Type B pancreatic cell (in vitro differentiated cells): ENCODE results near the gene MAP7. TPM values are rescaled to one million over a fixed set of nuclear protein-coding genes. Genes with fewer than 3 reads are reported as not detected.
"Not testable (repeated sequence)": the region's sequence is repeated elsewhere in the genome, so short reads cannot be mapped to it uniquely, and the experiment has no call there.

Experiments used
- DNase-seq: peaks from one replicate; pipeline ENCODE4 v3.0.0; 2021; ENCODE audit warnings: mixed read lengths; ENCODE audit not compliant: unreplicated experiment; ENCODE audit errors: extremely low spot score
- H3K27ac Mint-ChIP-seq: 2 replicates; pipeline ENCODE4 v1.8.0; 2021; ENCODE audit warnings: mild to moderate bottlenecking, mixed read lengths
- H3K27me3 Mint-ChIP-seq: 2 replicates; pipeline ENCODE4 v1.8.0; 2021; ENCODE audit warnings: mixed read lengths
- H3K36me3 Mint-ChIP-seq: 2 replicates; pipeline ENCODE4 v1.8.0; 2021; ENCODE audit warnings: mixed read lengths
- H3K4me1 Mint-ChIP-seq: one replicate; pipeline ENCODE4 v1.8.0; 2021; ENCODE audit warnings: mixed read lengths; ENCODE audit not compliant: unreplicated experiment
- H3K4me3 Mint-ChIP-seq: 2 replicates; pipeline ENCODE4 v1.8.0; 2021; ENCODE audit warnings: mild to moderate bottlenecking, mixed read lengths
- H3K9me3 Mint-ChIP-seq: 2 replicates; pipeline ENCODE4 v1.8.0; 2021; ENCODE audit warnings: mixed read lengths
- total RNA-seq: library from RNA; stranded (reverse); gene quantifications from 2 replicates; pipeline ENCODE4 v1.2.1, GENCODE V29; 2021; ENCODE audit warnings: low replicate concordance
- TF ChIP-seq, protein P1 (sequence below): fragments of 200-600 bp; sonication (generic); conservative IDR thresholded peaks from 2 replicates; pipeline ENCODE4 v1.5.0; 2021; ENCODE audit warnings: antibody characterized with exemption, mild to moderate bottlenecking

The MAP7 gene
- total RNA-seq, 1 donor from 2014 or later = 17.8 TPM

DNA sequence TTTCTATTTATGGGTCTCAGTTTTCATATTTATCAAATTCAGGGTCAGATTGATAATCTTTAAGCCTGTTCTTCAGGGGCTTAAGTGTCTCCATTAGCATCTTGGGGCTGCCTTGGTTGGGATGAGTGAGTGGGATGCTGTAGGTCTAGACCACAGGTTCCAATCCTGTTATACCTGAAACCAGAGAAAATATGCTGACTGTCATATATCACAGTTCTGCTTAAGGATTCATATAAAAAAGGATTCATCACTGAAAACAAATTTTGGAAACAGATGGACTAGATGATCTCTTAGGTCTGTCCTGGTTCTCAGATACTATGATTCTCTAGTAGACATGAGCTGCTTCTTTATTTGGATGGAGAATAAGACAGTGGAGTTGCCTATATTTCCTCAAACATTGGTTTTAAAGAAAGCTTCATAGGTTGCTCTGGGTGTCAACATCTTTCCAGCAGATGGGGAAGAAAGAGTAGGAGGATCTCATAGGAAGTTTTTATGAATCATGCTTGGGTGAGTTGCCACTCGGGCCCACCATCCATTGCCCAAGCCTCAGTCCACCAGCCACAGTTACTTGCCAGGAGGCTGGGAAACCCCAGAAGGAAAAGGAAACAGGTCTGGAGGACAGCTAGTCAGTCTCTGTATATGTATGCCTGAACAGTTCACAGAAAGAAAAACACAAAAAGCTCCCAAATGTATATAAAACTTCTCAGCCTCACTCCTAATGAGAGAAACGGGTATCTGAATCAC lies 42.9 kb upstream of the MAP7 start:
- Mint-ChIP-seq H3K9me3 (no peaks in the 10 kb centered on the region), H3K27me3 (no peaks in the 10 kb centered on the region), H3K36me3 (peaks cover 5% of the 10 kb centered on the region), H3K4me1 (no peaks in the 10 kb centered on the region), H3K27ac (no peak overlapping the region), H3K4me3 (no peak overlapping the region)
- no peak for DNase-seq
- TF ChIP-seq, protein P1, sequence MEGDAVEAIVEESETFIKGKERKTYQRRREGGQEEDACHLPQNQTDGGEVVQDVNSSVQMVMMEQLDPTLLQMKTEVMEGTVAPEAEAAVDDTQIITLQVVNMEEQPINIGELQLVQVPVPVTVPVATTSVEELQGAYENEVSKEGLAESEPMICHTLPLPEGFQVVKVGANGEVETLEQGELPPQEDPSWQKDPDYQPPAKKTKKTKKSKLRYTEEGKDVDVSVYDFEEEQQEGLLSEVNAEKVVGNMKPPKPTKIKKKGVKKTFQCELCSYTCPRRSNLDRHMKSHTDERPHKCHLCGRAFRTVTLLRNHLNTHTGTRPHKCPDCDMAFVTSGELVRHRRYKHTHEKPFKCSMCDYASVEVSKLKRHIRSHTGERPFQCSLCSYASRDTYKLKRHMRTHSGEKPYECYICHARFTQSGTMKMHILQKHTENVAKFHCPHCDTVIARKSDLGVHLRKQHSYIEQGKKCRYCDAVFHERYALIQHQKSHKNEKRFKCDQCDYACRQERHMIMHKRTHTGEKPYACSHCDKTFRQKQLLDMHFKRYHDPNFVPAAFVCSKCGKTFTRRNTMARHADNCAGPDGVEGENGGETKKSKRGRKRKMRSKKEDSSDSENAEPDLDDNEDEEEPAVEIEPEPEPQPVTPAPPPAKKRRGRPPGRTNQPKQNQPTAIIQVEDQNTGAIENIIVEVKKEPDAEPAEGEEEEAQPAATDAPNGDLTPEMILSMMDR = no peak

DNA sequence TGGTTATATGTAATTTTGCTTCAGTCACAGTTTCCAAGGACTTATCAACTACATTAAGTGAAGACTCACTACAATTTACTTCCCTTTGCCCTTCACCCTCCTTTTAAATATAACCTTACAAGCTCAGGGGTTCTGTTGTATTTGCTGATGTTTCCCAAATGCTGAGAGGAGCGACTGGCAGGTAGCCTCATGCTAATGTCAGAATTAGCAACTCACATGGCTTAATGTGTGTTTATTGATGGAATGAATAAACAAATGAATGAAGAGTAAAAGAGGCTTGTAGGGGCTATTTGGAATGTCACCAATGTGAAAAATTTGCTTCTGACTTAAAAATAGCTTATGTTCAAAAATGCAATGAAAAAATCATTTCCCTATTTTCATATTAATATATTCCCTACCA lies 41.4 kb upstream of the MAP7 start:
- Mint-ChIP-seq H3K27me3 (no peaks in the 10 kb centered on the region), H3K4me1 (no peaks in the 10 kb centered on the region), H3K4me3 (no peak overlapping the region), H3K9me3 (no peaks in the 10 kb centered on the region), H3K36me3 (peaks cover 5% of the 10 kb centered on the region), H3K27ac (no peak overlapping the region)
- TF ChIP-seq, protein P1 = no peak
- no peak for DNase-seq

DNA sequence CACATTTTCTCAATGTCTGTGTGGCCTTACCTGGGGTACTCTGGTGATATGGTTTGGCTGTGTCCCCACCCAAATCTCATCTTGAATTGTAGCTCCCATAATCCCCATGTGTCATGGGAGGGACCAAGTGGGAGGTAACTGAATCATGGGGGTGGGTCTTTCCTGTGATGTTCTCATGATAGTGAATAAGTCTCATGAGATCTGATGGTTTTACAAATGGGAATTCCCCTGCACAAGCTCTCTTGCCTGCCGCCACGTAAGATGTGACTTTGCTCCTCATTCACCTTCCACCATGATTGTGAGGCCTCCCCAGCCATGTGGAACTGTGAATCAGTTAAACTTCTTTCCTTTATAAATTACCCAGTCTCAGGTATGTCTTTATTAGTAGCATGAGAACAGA lies 40.6 kb upstream of the MAP7 start:
- H3K4me1 Mint-ChIP-seq, H3K27ac Mint-ChIP-seq, H3K36me3 Mint-ChIP-seq, H3K27me3 Mint-ChIP-seq, H3K4me3 Mint-ChIP-seq, H3K9me3 Mint-ChIP-seq, DNase-seq: not testable (repeated sequence)

DNA sequence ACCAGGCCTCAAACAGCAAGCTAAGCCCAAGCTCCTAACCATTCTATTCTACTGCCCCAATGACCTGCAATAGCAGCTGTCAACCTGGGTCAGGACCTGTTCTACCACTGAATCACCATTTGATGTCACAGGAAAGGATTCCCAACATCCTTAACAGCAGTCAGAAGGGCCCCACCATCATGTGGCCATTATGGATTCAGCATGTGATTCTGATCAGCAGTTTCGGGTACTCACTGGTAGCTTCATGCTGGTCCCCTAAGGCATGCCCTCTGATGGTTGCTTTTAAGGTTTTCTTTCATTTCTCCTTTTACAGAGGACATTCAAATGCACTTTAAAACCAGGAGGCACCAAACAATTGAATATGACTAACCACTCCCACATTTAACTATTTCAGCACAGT lies 37.3 kb upstream of the MAP7 start:
- TF ChIP-seq, protein P1 = no peak
- DNase-seq = no peak
- no peak overlapping the region for H3K4me3 Mint-ChIP-seq
- H3K4me1 Mint-ChIP-seq = no peaks in the 10 kb centered on the region
- H3K9me3 Mint-ChIP-seq = no peaks in the 10 kb centered on the region
- H3K27ac Mint-ChIP-seq = no peak overlapping the region
- H3K36me3 Mint-ChIP-seq = peaks cover 5% of the 10 kb centered on the region
- no peaks in the 10 kb centered on the region for H3K27me3 Mint-ChIP-seq

DNA sequence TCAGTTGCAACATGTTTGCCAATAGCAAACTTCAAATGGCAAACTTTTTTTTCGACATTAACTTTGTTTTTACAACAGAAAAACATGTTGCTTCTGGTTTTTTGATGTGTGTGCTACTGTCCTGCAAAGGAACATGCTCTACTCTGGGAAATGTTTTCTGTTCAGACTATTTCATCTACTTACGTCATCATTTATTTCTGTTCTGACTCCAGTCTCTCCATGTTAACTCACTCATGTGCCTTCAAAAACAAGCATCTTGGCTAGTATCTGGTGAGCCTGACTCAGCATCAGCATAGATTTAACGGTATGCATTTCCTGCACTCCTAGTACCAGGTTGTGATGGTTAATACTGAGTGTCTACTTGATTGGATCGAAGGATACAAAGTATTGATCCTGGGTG lies 36.1 kb upstream of the MAP7 start:
- H3K9me3 Mint-ChIP-seq = no peaks in the 10 kb centered on the region
- TF ChIP-seq, protein P1 = no peak
- no peak overlapping the region for H3K4me3 Mint-ChIP-seq
- no peaks in the 10 kb centered on the region for H3K27me3 Mint-ChIP-seq
- H3K27ac Mint-ChIP-seq = no peak overlapping the region
- no peaks in the 10 kb centered on the region for H3K4me1 Mint-ChIP-seq
- no peak for DNase-seq
- H3K36me3 Mint-ChIP-seq = peaks cover 5% of the 10 kb centered on the region

DNA sequence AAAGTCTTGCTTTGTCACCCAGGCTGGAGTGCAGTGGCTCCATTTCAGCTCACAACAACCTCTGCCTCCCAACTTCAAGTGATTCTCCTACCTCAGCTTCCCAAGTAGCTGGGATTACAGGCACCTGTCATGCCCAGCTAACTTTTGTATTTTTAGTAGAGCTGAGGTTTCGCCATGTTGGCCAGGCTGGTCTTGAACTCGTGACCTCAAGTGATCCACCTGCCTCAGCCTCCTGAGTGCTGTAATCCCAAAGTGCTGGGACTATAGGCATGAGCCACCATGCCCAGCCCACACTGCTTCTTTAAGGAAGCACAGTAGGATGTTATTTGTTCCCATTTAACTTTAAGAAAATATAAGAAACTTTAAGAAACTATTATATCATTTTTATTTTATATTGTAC lies 35.3 kb upstream of the MAP7 start:
- not testable (repeated sequence) for H3K9me3 Mint-ChIP-seq, H3K4me1 Mint-ChIP-seq, H3K4me3 Mint-ChIP-seq, H3K27me3 Mint-ChIP-seq, H3K27ac Mint-ChIP-seq, H3K36me3 Mint-ChIP-seq, DNase-seq

DNA sequence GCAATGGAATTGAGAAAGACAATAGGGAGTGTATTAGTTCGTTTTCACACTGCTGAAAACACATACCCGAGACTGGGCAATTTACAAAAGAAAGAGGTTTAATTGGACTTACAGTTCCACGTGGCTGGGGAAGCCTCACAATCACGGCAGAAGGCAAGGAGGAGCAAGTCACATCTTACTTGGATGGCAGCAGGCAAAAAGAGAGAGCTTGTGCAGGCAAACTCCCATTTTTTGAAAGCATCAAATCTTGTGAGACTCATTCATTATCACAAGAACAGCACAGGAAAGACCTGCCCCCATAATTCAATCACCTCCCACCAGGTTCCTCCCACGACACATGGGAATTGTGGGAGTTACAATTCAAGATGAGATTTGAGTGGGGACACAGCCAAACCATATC lies 34.1 kb upstream of the MAP7 start:
- DNase-seq, H3K9me3 Mint-ChIP-seq, H3K27me3 Mint-ChIP-seq, H3K4me3 Mint-ChIP-seq, H3K36me3 Mint-ChIP-seq, H3K4me1 Mint-ChIP-seq, H3K27ac Mint-ChIP-seq: not testable (repeated sequence)
